NCI-H69 (cell line): ENCODE results near the gene TKT.

Source experiments
- DNase-seq: peaks from one replicate; lab custom pipeline; 2025; lab: John Stamatoyannopoulos, UW

TKT gene

GRCh38 chr3:53240989-53241972 lies 14.5 kb downstream of the TKT start:
- DNase-seq: no peak

- DNase-seq: no peak
Observed at GRCh38 chr3:53239800-53240199, 16.0 kb downstream of the TKT start.

- no peak for DNase-seq
Observed at GRCh38 chr3:53238886-53239285, 16.9 kb downstream of the TKT start.

- DNase-seq: peak; percentile 71
Observed at GRCh38 chr3:53238051-53238850, 17.6 kb downstream of the TKT start.

- peak; percentile 8 for DNase-seq
Observed at GRCh38 chr3:53236112-53236841, 19.5 kb downstream of the TKT start.

- DNase-seq: no peak
Observed at GRCh38 chr3:53235545-53235944, 20.3 kb downstream of the TKT start.

- DNase-seq: no peak
Observed at GRCh38 chr3:53234841-53235232, 21.0 kb downstream of the TKT start.

- DNase-seq: no peak
Observed at GRCh38 chr3:53234130-53234840, 21.5 kb downstream of the TKT start.

GRCh38 chr3:53232641-53233377 lies 23.0 kb downstream of the TKT start:
- no peak for DNase-seq

- DNase-seq: no peak
Observed at GRCh38 chr3:53231532-53232511, 24.0 kb downstream of the TKT start.

GRCh38 chr3:53230789-53231188 lies 25.0 kb downstream of the TKT start:
- no peak for DNase-seq

- no peak for DNase-seq
Observed at GRCh38 chr3:53230041-53230621, 25.7 kb downstream of the TKT start.

- no peak for DNase-seq
Observed at GRCh38 chr3:53229606-53230005, 26.2 kb downstream of the TKT start.

- DNase-seq: no peak
Observed at GRCh38 chr3:53229171-53229570, 26.7 kb downstream of the TKT start.

GRCh38 chr3:53227993-53228885 lies 27.6 kb downstream of the TKT start:
- no peak for DNase-seq

- no peak for DNase-seq
Observed at GRCh38 chr3:53226841-53227407, 28.9 kb downstream of the TKT start.

GRCh38 chr3:53226142-53226840 lies 29.5 kb downstream of the TKT start:
- DNase-seq: no peak
